Endothelial cell of umbilical vein (primary cell): ENCODE results near the gene STAT1. TPM values are rescaled to one million over a fixed set of nuclear protein-coding genes. Genes with fewer than 3 reads are reported as not detected.

Experiments used
- BruUV-seq: library from RNA; stranded (reverse); fragments of 400-500 nt; replicated peaks from 2 replicates; lab custom pipeline; 2021; lab: Mats Ljungman, UMichigan
- CTCF ChIA-PET: fragments of 300-600, 350-600 bp; sonication (Branson Sonifier 250); formaldehyde crosslinking; loops from one replicate; lab custom pipeline; 2021; ENCODE audit warnings: antibody characterized with exemption, inconsistent platforms; lab: Charles Lee
- POLR2A ChIA-PET: fragments of 300-600, 350-600 bp; sonication (Branson Sonifier 250); formaldehyde crosslinking; loops from one replicate; lab custom pipeline; 2021; ENCODE audit warnings: antibody characterized with exemption, inconsistent platforms; lab: Charles Lee
- DNase-seq: peaks from one replicate; pipeline ENCODE4 v3.0.0-alpha.2; 2011; ENCODE audit warnings: low read depth, low spot score
- FAIRE-seq: peaks from 2 replicates; lab custom pipeline; 2011; peaks lifted over from hg19 to GRCh38; lab: Jason Lieb, UNC
- H2AFZ ChIP-seq: 2 replicates; pipeline ENCODE4 v1.6.0; 2012; ENCODE audit warnings: low read depth, low read length, control low read depth, inconsistent platforms
- H3K27ac ChIP-seq: 2 replicates; pipeline ENCODE4 v1.5.1; 2011; ENCODE audit warnings: low read depth, mild to moderate bottlenecking, control low read depth, low read length, moderate library complexity; ENCODE audit not compliant: insufficient read depth
- H3K27me3 ChIP-seq, 2 experiments: 2 replicates each; pipeline versions ENCODE4 v1.6.0 to v1.6.1; 2011; ENCODE audit warnings: low read length in 2 of 2, mixed read lengths in 1 of 2; ENCODE audit not compliant: control insufficient read depth in 2 of 2, insufficient read depth in 2 of 2
- H3K36me3 ChIP-seq, 2 experiments: 2 replicates in 1 of 2; 3 replicates in 1 of 2; pipeline ENCODE4 v1.5.1; 2011; ENCODE audit warnings: low read length in 2 of 2, mild to moderate bottlenecking in 1 of 2, moderate library complexity in 1 of 2; ENCODE audit not compliant: control insufficient read depth in 2 of 2, insufficient read depth in 2 of 2; ENCODE audit errors: extremely low read depth in 1 of 2
- H3K4me1 ChIP-seq: 3 replicates; pipeline ENCODE4 v1.5.1; 2011; ENCODE audit warnings: mild to moderate bottlenecking, low read length; ENCODE audit not compliant: control insufficient read depth, insufficient read depth; ENCODE audit errors: extremely low read depth
- H3K4me2 ChIP-seq: 2 replicates; pipeline ENCODE4 v1.6.1; 2011; ENCODE audit warnings: low read length, control low read depth, mixed read lengths; ENCODE audit not compliant: insufficient read depth
- H3K4me3 ChIP-seq, 3 experiments: fragments of 200-600 bp in 1 of 3; sonication (generic), shearing (Covaris generic) in 1 of 3; replicated peaks in 1 of 3; 2 replicates each; pipeline ENCODE4 v1.5.1; 2011 to 2016; ENCODE audit warnings: control low read depth in 3 of 3, low read length in 3 of 3, mild to moderate bottlenecking in 2 of 3, inconsistent platforms in 1 of 3, low read depth in 1 of 3, moderate library complexity in 1 of 3; ENCODE audit not compliant: insufficient read depth in 1 of 3
- H3K79me2 ChIP-seq: 2 replicates; pipeline ENCODE4 v1.6.0; 2012; ENCODE audit warnings: low read length, inconsistent platforms; ENCODE audit not compliant: control insufficient read depth, insufficient read depth
- H3K9ac ChIP-seq: replicated peaks from 2 replicates; pipeline ENCODE3; 2011; ENCODE audit warnings: low read length, control low read depth; ENCODE audit not compliant: insufficient read depth; ENCODE audit errors: extremely low read depth
- H3K9me1 ChIP-seq: replicated peaks from 3 replicates; pipeline ENCODE4 v1.6.0; 2011; ENCODE audit warnings: mild to moderate bottlenecking, low read length; ENCODE audit not compliant: control insufficient read depth, insufficient read depth; ENCODE audit errors: extremely low read depth
- H3K9me3 ChIP-seq: replicated peaks from 2 replicates; pipeline ENCODE4 v1.5.1; 2012; ENCODE audit warnings: low read length, inconsistent platforms; ENCODE audit not compliant: control insufficient read depth, insufficient read depth
- H4K20me1 ChIP-seq: replicated peaks from 2 replicates; pipeline ENCODE3; 2011; ENCODE audit warnings: mild to moderate bottlenecking, low read length; ENCODE audit not compliant: control insufficient read depth, insufficient read depth; ENCODE audit errors: extremely low read depth
- EZH2 ChIP-seq: IDR thresholded peaks from 2 replicates; pipeline ENCODE4 v1.6.1; 2012; ENCODE audit warnings: borderline replicate concordance, low read depth, mild to moderate bottlenecking, moderate library complexity, low read length, inconsistent platforms; ENCODE audit not compliant: severe bottlenecking
- FOS ChIP-seq: IDR thresholded peaks from 2 replicates; pipeline ENCODE4 v1.6.1; 2011; ENCODE audit warnings: mild to moderate bottlenecking, low read length, moderate library complexity, borderline replicate concordance; ENCODE audit not compliant: insufficient read depth
- GATA2 ChIP-seq: IDR thresholded peaks from 2 replicates; pipeline ENCODE4 v1.7.0; 2011; ENCODE audit warnings: low read depth, mild to moderate bottlenecking, moderate library complexity, mixed read lengths, low read length; ENCODE audit not compliant: insufficient read length, insufficient read depth
- JUN ChIP-seq: IDR thresholded peaks from 2 replicates; pipeline ENCODE4 v1.6.1; 2011; ENCODE audit warnings: borderline replicate concordance, low read depth; ENCODE audit not compliant: insufficient read length, insufficient read depth
- MYC ChIP-seq: IDR thresholded peaks from one replicate; pipeline ENCODE4 v1.6.1; 2011; ENCODE audit warnings: mild to moderate bottlenecking, low read depth, low read length
- POLR2A ChIP-seq: IDR thresholded peaks from 2 replicates; pipeline ENCODE4 v1.6.1; 2012; ENCODE audit warnings: low read depth, mild to moderate bottlenecking, control low read depth, low read length
- POLR2AphosphoS5 ChIP-seq: IDR thresholded peaks from 2 replicates; pipeline ENCODE4 v1.6.1; 2012; ENCODE audit warnings: low read depth, mild to moderate bottlenecking, control low read depth, low read length, moderate library complexity; ENCODE audit not compliant: insufficient read depth
- dilution Hi-C: fragments of 300-500 bp; cut with MboI; formaldehyde crosslinking; loops from one replicate; pipeline ENCODE4 v1.15.0; 2019; ENCODE audit warnings: low sequenced_read_pairs; ENCODE audit not compliant: extremely low pct_ligation_motif_present
- intact Hi-C: fragments of 100-400 bp; cut with micrococcal nuclease; formaldehyde crosslinking; loops from one replicate; pipeline ENCODE4 v1.10.0; 2022
- polyA plus RNA-seq, 4 experiments: library from polyadenylated mRNA; depleted of rRNA in 3 of 4; stranded (reverse) in 3 of 4; unstranded in 1 of 4; fragments of >200 nt; gene quantifications; 2 replicates each; pipeline versions ENCODE4 v1.2.1 to v1.2.3, GENCODE V29; 2011 to 2012; ENCODE audit warnings: missing spikeins in 1 of 4
- total RNA-seq: library from RNA; stranded (reverse); gene quantifications from 2 replicates; pipeline ENCODE4 v1.2.3, GENCODE V29; 2021
- TF ChIP-seq, protein P1 (sequence below): IDR thresholded peaks from 2 replicates; pipeline ENCODE4 v1.6.1; 2011; ENCODE audit not compliant: insufficient read depth, insufficient read length
- TF ChIP-seq, protein P2 (sequence below), 2 donors: IDR thresholded peaks; 1 replicate in 1 of 2; 2 replicates in 1 of 2; pipeline ENCODE4 v1.5.1; 2011; ENCODE audit warnings: low read length in 2 of 2, mild to moderate bottlenecking in 2 of 2, moderate library complexity in 2 of 2, control low read depth in 1 of 2, inconsistent platforms in 1 of 2, low read depth in 1 of 2; ENCODE audit not compliant: insufficient read depth in 1 of 2; ENCODE audit errors: extremely low read depth in 1 of 2

Gene STAT1
- total and polyA plus RNA-seq, 2 donors (not counting 3 experiments of a cell fraction or from before 2014, with no cell fraction given), result 64.2 to 67.6 TPM

DNA sequence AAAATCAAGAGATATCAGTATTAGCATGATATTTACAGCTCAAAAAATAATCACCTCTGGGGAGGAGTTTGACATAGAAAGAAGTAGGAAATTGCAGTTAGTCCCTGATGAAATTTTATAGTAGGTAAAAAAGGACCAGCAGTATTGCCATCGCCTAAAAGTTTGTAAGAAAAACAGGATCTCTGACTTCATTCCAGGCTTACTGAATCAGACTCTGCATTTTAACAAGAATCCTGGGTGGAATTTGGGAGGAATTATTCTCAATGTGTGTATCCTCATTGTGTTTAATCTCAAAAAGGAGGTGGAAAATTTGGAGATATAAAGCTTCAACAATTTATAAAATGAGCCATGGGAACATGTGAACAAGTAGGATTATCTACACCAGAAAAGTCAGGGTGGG, 31.2 kb upstream of the STAT1 start:
- H3K9ac ChIP-seq, result no peak overlapping the region
- H3K27me3 ChIP-seq, result peaks cover 0 to 4% of the 10 kb centered on the region in 2 experiments
- H3K4me3 ChIP-seq, result no peak overlapping the region
- CTCF ChIA-PET, result interaction anchor here (0.7 to 0.8 kb wide), 2 partner anchors 10 to 110 kb away, joined by 3 read pairs; no protein-coding TSS in a partner anchor
- dilution Hi-C loops (no loop called here), intact Hi-C loops (no loop called here)
- H3K9me3 ChIP-seq, result peaks cover 2% of the 10 kb centered on the region
- FAIRE-seq, result no peak
- DNase-seq, result no peak
- no TSS peak for BruUV-seq
- H3K79me2 ChIP-seq, result no peaks in the 10 kb centered on the region
- H3K27ac ChIP-seq, result no peak overlapping the region
- POLR2A ChIA-PET, result no interaction called here
- no peaks in the 10 kb centered on the region for H3K36me3 ChIP-seq
- H3K4me2 ChIP-seq, result no peak overlapping the region
- H2AFZ ChIP-seq, result no peak overlapping the region
- no peaks in the 10 kb centered on the region for H3K9me1 ChIP-seq
- H4K20me1 ChIP-seq, result no peaks in the 10 kb centered on the region
- peak; percentile 18 for TF ChIP-seq GATA2
- TF ChIP-seq, protein P1, sequence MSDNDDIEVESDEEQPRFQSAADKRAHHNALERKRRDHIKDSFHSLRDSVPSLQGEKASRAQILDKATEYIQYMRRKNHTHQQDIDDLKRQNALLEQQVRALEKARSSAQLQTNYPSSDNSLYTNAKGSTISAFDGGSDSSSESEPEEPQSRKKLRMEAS, result no peak
- H3K4me1 ChIP-seq, result peaks cover 6% of the 10 kb centered on the region

DNA sequence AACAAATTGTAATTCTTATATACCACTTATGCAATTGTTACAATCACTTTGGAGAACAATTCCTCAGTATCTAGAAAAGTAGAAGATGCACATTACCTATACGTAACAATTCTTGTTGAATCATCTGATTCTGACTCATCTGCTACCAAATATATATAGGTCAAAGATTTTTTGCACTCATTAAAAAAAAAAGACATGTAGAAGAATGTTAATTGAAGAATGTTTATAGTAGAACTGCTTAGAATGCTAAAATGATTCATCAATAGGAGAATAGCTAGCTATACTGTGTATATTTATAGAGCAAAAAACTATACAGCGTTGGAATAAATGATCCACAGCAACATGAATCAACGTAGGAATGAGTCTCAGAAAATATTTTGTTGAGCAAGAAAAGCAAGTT, 29.5 kb upstream of the STAT1 start:
- Histone ChIP-seq H3K79me2 (no peaks in the 10 kb centered on the region), H3K36me3 (no peaks in the 10 kb centered on the region), H3K4me2 (no peak overlapping the region), H3K9me3 (peaks cover 2% of the 10 kb centered on the region), H3K9me1 (no peaks in the 10 kb centered on the region), H3K27ac (no peak overlapping the region), H2AFZ (no peak overlapping the region), H3K27me3 (no peaks in the 10 kb centered on the region), H4K20me1 (no peaks in the 10 kb centered on the region), H3K9ac (no peak overlapping the region), H3K4me3 (no peak overlapping the region), H3K4me1 (peaks cover 14% of the 10 kb centered on the region)
- CTCF ChIA-PET, result interaction anchor here (0.7 kb wide), 1 partner anchor 9 kb away, joined by 3 read pairs; no protein-coding TSS in a partner anchor
- intact Hi-C loops (no loop called here), dilution Hi-C loops (no loop called here)
- TF ChIP-seq, protein P1, result no peak
- TF ChIP-seq GATA2 (no peak), MYC (no peak), POLR2AphosphoS5 (no peak), FOS (no peak), POLR2A (no peak), JUN (no peak), EZH2 (no peak)
- TF ChIP-seq, protein P2, sequence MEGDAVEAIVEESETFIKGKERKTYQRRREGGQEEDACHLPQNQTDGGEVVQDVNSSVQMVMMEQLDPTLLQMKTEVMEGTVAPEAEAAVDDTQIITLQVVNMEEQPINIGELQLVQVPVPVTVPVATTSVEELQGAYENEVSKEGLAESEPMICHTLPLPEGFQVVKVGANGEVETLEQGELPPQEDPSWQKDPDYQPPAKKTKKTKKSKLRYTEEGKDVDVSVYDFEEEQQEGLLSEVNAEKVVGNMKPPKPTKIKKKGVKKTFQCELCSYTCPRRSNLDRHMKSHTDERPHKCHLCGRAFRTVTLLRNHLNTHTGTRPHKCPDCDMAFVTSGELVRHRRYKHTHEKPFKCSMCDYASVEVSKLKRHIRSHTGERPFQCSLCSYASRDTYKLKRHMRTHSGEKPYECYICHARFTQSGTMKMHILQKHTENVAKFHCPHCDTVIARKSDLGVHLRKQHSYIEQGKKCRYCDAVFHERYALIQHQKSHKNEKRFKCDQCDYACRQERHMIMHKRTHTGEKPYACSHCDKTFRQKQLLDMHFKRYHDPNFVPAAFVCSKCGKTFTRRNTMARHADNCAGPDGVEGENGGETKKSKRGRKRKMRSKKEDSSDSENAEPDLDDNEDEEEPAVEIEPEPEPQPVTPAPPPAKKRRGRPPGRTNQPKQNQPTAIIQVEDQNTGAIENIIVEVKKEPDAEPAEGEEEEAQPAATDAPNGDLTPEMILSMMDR (IDR thresholded peaks at IDR 0.05; ENCODE audit: extremely low read depth in 1 of 2, insufficient read depth in 1 of 2, low read depth in 1 of 2, low read length in 2 of 2), result no peak
- no peak for DNase-seq
- POLR2A ChIA-PET, result no interaction called here
- BruUV-seq, result no TSS peak
- no peak for FAIRE-seq
